Skin of body (tissue), 1 donor: ENCODE measurements around the gene JAM2. TPM values are rescaled to one million over a fixed set of nuclear protein-coding genes. Genes with fewer than 3 reads are reported as not detected.

Source experiments
- total RNA-seq: library from RNA; depleted of rRNA; stranded (reverse); fragments of >200 nt; gene quantifications from one replicate; pipeline ENCODE4 v1.2.3, GENCODE V29; 2014

The JAM2 gene
- total RNA-seq, 1 donor from 2014 or later = 29.0 TPM

Other genes starting within 250 kb of the JAM2 start
- gene MRPL39, start 31.8 kb upstream of the JAM2 start, total RNA-seq = 30.2 TPM
- 79.6 TPM for gene ATP5PF, start 95.6 kb downstream of the JAM2 start, total RNA-seq
- 38.9 TPM for gene GABPA, start 95.7 kb downstream of the JAM2 start, total RNA-seq